GM12878 (cell line): ENCODE data around the gene IL17F. TPM values are rescaled to one million over a fixed set of nuclear protein-coding genes. Genes with fewer than 3 reads are reported as not detected.

ENCODE experiments used
- CBX5 ChIP-seq: sonication (generic); IDR thresholded peaks from 2 replicates; pipeline ENCODE4 v1.6.1; 2016; ENCODE audit warnings: low read depth, moderate library complexity, mild to moderate bottlenecking, inconsistent platforms
- MEF2B ChIP-seq: fragments of 450-650 bp; IDR thresholded peaks from 2 replicates; pipeline ENCODE4 v1.6.1; 2018; ENCODE audit warnings: mild to moderate bottlenecking, moderate library complexity; ENCODE audit not compliant: partially characterized antibody, poor library complexity, severe bottlenecking
- ZNF217 ChIP-seq: fragments of 450-650 bp; IDR thresholded peaks from 2 replicates; pipeline ENCODE4 v1.6.1; 2017; ENCODE audit warnings: antibody characterized with exemption, mild to moderate bottlenecking
- polyA plus RNA-seq, 11 experiments: library from polyadenylated mRNA; depleted of rRNA in 4 of 11; unstranded in 6 of 11; stranded (reverse) in 5 of 11; fragments of >200 nt; fragmentation: Nextera tagmentation in 4 of 11; fragmentation: Illumina TruSeq in 1 of 11; extraction: Ambion mirVana in 4 of 11; extraction: Trizol in 1 of 11; gene quantifications; 1 replicate in 1 of 11; 2 replicates in 10 of 11; pipeline versions ENCODE4 v1.2.1 to v1.2.3, GENCODE V29; 2011 to 2016; ENCODE audit warnings: inconsistent platforms in 2 of 11, missing spikeins in 2 of 11, low read depth in 1 of 11
- total RNA-seq, 4 experiments: library from RNA; depleted of rRNA in 3 of 4; stranded (reverse); fragments of >200 nt in 3 of 4; fragmentation: Illumina TruSeq in 1 of 4; extraction: Trizol in 1 of 4; gene quantifications; 2 replicates each; pipeline versions ENCODE4 v1.2.1 to v1.2.3, GENCODE V29; 2013 to 2021
- TF ChIP-seq, protein P1 (sequence below): fragments of 150-350 bp; IDR thresholded peaks from 2 replicates; pipeline ENCODE4 v1.6.1; 2016; ENCODE audit warnings: low read depth, low read length
- TF ChIP-seq, protein P2 (sequence below): IDR thresholded peaks from 2 replicates; pipeline ENCODE4 v1.6.1; 2012; ENCODE audit warnings: improper control_type of control experiment, low read depth, low read length; ENCODE audit not compliant: insufficient replicate concordance
- TF ChIP-seq, protein P3 (sequence below): IDR thresholded peaks from 2 replicates; pipeline ENCODE4 v1.6.1; 2012; ENCODE audit warnings: low read depth, low read length, improper control_type of control experiment
- TF ChIP-seq, protein P4 (sequence below): fragments of 450-650 bp; IDR thresholded peaks from 2 replicates; pipeline ENCODE4 v1.6.1; 2014; ENCODE audit warnings: mild to moderate bottlenecking
- TF ChIP-seq, protein P5 (sequence below): IDR thresholded peaks from 2 replicates; pipeline ENCODE4 v1.6.1; 2011; ENCODE audit warnings: low read depth, low read length, improper control_type of control experiment, borderline replicate concordance
- TF ChIP-seq, protein P6 (sequence below): fragments of 450-650 bp; IDR thresholded peaks from 2 replicates; pipeline ENCODE4 v1.6.1; 2017; ENCODE audit warnings: mild to moderate bottlenecking, moderate library complexity

The IL17F gene
- total and polyA plus RNA-seq, 10 of the 15 experiments (the other 5 are each of a cell fraction or from before 2014, with no cell fraction given) = 0.20 TPM; not detected in 9

DNA sequence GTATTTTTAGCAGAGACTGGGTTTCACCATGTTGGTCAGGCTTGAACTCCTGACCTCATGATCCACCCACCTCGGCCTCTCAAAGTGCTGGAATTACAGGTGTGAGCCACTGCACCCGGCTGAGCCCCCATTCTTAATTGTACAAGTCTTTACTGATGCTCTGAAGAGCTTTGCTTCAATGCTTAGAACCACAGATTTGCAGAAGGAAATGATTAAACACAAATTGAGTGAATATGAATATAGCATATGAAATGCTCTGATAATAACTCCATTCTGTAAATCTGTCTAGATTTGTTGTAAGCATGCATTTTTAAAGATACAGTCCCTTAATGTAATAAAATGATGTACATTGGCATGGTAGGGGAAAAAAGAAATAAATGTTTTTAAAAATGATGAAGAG is 44.5 kb upstream of the IL17F start (continued):
- TF ChIP-seq, protein P1, sequence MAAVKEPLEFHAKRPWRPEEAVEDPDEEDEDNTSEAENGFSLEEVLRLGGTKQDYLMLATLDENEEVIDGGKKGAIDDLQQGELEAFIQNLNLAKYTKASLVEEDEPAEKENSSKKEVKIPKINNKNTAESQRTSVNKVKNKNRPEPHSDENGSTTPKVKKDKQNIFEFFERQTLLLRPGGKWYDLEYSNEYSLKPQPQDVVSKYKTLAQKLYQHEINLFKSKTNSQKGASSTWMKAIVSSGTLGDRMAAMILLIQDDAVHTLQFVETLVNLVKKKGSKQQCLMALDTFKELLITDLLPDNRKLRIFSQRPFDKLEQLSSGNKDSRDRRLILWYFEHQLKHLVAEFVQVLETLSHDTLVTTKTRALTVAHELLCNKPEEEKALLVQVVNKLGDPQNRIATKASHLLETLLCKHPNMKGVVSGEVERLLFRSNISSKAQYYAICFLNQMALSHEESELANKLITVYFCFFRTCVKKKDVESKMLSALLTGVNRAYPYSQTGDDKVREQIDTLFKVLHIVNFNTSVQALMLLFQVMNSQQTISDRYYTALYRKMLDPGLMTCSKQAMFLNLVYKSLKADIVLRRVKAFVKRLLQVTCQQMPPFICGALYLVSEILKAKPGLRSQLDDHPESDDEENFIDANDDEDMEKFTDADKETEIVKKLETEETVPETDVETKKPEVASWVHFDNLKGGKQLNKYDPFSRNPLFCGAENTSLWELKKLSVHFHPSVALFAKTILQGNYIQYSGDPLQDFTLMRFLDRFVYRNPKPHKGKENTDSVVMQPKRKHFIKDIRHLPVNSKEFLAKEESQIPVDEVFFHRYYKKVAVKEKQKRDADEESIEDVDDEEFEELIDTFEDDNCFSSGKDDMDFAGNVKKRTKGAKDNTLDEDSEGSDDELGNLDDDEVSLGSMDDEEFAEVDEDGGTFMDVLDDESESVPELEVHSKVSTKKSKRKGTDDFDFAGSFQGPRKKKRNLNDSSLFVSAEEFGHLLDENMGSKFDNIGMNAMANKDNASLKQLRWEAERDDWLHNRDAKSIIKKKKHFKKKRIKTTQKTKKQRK = no peak
- TF ChIP-seq MEF2B (no peak), CBX5 (no peak), ZNF217 (no peak)
- TF ChIP-seq, protein P2, sequence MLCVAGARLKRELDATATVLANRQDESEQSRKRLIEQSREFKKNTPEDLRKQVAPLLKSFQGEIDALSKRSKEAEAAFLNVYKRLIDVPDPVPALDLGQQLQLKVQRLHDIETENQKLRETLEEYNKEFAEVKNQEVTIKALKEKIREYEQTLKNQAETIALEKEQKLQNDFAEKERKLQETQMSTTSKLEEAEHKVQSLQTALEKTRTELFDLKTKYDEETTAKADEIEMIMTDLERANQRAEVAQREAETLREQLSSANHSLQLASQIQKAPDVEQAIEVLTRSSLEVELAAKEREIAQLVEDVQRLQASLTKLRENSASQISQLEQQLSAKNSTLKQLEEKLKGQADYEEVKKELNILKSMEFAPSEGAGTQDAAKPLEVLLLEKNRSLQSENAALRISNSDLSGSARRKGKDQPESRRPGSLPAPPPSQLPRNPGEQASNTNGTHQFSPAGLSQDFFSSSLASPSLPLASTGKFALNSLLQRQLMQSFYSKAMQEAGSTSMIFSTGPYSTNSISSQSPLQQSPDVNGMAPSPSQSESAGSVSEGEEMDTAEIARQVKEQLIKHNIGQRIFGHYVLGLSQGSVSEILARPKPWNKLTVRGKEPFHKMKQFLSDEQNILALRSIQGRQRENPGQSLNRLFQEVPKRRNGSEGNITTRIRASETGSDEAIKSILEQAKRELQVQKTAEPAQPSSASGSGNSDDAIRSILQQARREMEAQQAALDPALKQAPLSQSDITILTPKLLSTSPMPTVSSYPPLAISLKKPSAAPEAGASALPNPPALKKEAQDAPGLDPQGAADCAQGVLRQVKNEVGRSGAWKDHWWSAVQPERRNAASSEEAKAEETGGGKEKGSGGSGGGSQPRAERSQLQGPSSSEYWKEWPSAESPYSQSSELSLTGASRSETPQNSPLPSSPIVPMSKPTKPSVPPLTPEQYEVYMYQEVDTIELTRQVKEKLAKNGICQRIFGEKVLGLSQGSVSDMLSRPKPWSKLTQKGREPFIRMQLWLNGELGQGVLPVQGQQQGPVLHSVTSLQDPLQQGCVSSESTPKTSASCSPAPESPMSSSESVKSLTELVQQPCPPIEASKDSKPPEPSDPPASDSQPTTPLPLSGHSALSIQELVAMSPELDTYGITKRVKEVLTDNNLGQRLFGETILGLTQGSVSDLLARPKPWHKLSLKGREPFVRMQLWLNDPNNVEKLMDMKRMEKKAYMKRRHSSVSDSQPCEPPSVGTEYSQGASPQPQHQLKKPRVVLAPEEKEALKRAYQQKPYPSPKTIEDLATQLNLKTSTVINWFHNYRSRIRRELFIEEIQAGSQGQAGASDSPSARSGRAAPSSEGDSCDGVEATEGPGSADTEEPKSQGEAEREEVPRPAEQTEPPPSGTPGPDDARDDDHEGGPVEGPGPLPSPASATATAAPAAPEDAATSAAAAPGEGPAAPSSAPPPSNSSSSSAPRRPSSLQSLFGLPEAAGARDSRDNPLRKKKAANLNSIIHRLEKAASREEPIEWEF = no peak
- TF ChIP-seq, protein P3, sequence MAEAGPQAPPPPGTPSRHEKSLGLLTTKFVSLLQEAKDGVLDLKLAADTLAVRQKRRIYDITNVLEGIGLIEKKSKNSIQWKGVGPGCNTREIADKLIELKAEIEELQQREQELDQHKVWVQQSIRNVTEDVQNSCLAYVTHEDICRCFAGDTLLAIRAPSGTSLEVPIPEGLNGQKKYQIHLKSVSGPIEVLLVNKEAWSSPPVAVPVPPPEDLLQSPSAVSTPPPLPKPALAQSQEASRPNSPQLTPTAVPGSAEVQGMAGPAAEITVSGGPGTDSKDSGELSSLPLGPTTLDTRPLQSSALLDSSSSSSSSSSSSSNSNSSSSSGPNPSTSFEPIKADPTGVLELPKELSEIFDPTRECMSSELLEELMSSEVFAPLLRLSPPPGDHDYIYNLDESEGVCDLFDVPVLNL = no peak
- TF ChIP-seq, protein P4, sequence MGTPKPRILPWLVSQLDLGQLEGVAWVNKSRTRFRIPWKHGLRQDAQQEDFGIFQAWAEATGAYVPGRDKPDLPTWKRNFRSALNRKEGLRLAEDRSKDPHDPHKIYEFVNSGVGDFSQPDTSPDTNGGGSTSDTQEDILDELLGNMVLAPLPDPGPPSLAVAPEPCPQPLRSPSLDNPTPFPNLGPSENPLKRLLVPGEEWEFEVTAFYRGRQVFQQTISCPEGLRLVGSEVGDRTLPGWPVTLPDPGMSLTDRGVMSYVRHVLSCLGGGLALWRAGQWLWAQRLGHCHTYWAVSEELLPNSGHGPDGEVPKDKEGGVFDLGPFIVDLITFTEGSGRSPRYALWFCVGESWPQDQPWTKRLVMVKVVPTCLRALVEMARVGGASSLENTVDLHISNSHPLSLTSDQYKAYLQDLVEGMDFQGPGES = no peak
- TF ChIP-seq, protein P5, sequence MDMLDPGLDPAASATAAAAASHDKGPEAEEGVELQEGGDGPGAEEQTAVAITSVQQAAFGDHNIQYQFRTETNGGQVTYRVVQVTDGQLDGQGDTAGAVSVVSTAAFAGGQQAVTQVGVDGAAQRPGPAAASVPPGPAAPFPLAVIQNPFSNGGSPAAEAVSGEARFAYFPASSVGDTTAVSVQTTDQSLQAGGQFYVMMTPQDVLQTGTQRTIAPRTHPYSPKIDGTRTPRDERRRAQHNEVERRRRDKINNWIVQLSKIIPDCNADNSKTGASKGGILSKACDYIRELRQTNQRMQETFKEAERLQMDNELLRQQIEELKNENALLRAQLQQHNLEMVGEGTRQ = no peak
- TF ChIP-seq, protein P6, sequence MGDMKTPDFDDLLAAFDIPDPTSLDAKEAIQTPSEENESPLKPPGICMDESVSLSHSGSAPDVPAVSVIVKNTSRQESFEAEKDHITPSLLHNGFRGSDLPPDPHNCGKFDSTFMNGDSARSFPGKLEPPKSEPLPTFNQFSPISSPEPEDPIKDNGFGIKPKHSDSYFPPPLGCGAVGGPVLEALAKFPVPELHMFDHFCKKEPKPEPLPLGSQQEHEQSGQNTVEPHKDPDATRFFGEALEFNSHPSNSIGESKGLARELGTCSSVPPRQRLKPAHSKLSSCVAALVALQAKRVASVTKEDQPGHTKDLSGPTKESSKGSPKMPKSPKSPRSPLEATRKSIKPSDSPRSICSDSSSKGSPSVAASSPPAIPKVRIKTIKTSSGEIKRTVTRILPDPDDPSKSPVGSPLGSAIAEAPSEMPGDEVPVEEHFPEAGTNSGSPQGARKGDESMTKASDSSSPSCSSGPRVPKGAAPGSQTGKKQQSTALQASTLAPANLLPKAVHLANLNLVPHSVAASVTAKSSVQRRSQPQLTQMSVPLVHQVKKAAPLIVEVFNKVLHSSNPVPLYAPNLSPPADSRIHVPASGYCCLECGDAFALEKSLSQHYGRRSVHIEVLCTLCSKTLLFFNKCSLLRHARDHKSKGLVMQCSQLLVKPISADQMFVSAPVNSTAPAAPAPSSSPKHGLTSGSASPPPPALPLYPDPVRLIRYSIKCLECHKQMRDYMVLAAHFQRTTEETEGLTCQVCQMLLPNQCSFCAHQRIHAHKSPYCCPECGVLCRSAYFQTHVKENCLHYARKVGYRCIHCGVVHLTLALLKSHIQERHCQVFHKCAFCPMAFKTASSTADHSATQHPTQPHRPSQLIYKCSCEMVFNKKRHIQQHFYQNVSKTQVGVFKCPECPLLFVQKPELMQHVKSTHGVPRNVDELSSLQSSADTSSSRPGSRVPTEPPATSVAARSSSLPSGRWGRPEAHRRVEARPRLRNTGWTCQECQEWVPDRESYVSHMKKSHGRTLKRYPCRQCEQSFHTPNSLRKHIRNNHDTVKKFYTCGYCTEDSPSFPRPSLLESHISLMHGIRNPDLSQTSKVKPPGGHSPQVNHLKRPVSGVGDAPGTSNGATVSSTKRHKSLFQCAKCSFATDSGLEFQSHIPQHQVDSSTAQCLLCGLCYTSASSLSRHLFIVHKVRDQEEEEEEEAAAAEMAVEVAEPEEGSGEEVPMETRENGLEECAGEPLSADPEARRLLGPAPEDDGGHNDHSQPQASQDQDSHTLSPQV = no peak
